Ishikawa (cell line): ENCODE measurements around the gene ZNF783.

Source experiments
- CEBPB ChIP-seq: IDR thresholded peaks from 2 replicates; pipeline ENCODE4 v1.6.1; 2012
- EGR1 ChIP-seq: IDR thresholded peaks from 2 replicates; pipeline ENCODE4 v1.6.1; 2012
- EP300 ChIP-seq: IDR thresholded peaks from 2 replicates; pipeline ENCODE4 v1.6.1; 2012; ENCODE audit warnings: borderline replicate concordance
- RAD21 ChIP-seq: IDR thresholded peaks from 2 replicates; pipeline ENCODE4 v1.6.1; 2012; ENCODE audit warnings: low read depth
- TAF1 ChIP-seq: IDR thresholded peaks from 2 replicates; pipeline ENCODE4 v1.6.1; 2012; ENCODE audit warnings: low read depth, mild to moderate bottlenecking
- TCF12 ChIP-seq: IDR thresholded peaks from 2 replicates; pipeline ENCODE4 v1.6.1; 2012; ENCODE audit warnings: low read depth
- ZBTB7A ChIP-seq: IDR thresholded peaks from 2 replicates; pipeline ENCODE4 v1.6.1; 2012; ENCODE audit warnings: low read depth
- TF ChIP-seq, protein P1 (sequence below): IDR thresholded peaks from 2 replicates; pipeline ENCODE4 v1.6.1; 2012
- TF ChIP-seq, protein P2 (sequence below): IDR thresholded peaks from 2 replicates; pipeline ENCODE4 v1.6.1; 2012; ENCODE audit warnings: low read depth, mild to moderate bottlenecking
- TF ChIP-seq, protein P3 (sequence below): IDR thresholded peaks from 2 replicates; pipeline ENCODE4 v1.6.1; 2012

DNA sequence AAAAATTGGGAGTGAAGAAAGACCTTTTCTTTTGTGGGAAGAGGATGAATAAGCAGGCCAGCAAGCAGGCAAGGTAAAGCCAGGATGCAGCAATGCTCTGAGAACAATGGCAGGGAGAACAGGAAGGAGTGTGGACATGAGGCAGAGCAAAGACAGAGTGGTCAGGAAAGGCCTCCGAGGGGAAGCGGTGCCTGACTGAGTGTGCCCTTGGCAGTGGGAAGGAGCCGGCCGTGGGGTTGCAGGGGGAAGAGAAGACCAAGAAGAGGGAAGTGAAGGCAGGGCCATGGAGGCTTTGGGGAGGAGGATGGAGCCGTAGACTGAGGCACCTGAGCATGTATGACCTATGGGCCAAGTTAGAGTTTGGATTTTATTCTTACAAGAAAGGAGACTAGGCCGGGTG, 44.4 kb upstream of the ZNF783 start:
- no peak for TF ChIP-seq RAD21
- TF ChIP-seq, protein P1, sequence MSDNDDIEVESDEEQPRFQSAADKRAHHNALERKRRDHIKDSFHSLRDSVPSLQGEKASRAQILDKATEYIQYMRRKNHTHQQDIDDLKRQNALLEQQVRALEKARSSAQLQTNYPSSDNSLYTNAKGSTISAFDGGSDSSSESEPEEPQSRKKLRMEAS: no peak
- no peak for TF ChIP-seq CEBPB
- no peak for TF ChIP-seq EP300
- no peak for TF ChIP-seq TCF12
- no peak for TF ChIP-seq EGR1
- TF ChIP-seq, protein P2, sequence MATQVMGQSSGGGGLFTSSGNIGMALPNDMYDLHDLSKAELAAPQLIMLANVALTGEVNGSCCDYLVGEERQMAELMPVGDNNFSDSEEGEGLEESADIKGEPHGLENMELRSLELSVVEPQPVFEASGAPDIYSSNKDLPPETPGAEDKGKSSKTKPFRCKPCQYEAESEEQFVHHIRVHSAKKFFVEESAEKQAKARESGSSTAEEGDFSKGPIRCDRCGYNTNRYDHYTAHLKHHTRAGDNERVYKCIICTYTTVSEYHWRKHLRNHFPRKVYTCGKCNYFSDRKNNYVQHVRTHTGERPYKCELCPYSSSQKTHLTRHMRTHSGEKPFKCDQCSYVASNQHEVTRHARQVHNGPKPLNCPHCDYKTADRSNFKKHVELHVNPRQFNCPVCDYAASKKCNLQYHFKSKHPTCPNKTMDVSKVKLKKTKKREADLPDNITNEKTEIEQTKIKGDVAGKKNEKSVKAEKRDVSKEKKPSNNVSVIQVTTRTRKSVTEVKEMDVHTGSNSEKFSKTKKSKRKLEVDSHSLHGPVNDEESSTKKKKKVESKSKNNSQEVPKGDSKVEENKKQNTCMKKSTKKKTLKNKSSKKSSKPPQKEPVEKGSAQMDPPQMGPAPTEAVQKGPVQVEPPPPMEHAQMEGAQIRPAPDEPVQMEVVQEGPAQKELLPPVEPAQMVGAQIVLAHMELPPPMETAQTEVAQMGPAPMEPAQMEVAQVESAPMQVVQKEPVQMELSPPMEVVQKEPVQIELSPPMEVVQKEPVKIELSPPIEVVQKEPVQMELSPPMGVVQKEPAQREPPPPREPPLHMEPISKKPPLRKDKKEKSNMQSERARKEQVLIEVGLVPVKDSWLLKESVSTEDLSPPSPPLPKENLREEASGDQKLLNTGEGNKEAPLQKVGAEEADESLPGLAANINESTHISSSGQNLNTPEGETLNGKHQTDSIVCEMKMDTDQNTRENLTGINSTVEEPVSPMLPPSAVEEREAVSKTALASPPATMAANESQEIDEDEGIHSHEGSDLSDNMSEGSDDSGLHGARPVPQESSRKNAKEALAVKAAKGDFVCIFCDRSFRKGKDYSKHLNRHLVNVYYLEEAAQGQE: no peak
- no peak for TF ChIP-seq ZBTB7A
- TF ChIP-seq, protein P3, sequence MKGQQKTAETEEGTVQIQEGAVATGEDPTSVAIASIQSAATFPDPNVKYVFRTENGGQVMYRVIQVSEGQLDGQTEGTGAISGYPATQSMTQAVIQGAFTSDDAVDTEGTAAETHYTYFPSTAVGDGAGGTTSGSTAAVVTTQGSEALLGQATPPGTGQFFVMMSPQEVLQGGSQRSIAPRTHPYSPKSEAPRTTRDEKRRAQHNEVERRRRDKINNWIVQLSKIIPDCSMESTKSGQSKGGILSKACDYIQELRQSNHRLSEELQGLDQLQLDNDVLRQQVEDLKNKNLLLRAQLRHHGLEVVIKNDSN: no peak
- TF ChIP-seq TAF1: no peak
